EH (cell line): Measurements from ENCODE around the gene KCTD21.
"Not testable (repeated sequence)": the region's sequence is repeated elsewhere in the genome, so short reads cannot be mapped to it uniquely, and the experiment has no call there.

Source experiments
- DNase-seq: peaks from one replicate; pipeline ENCODE4 v3.0.0-alpha.2; 2015; ENCODE audit warnings: low read depth

KCTD21 gene

GRCh38 chr11:78188286-78189173 is at the start of gene KCTD21, which contains the start of gene USP35:
KCTD21 (minus strand) TSS chr11:78188626; CDS start chr11:78174554, 14,072 bp downstream.
USP35 (plus strand) TSS chr11:78188919; CDS start chr11:78196246, 7,327 bp downstream.
- peak; percentile 98 for DNase-seq

GRCh38 chr11:78237293-78238046 is 49.0 kb upstream of the KCTD21 start:
- DNase-seq: no peak

GRCh38 chr11:78234006-78234405 is 45.6 kb upstream of the KCTD21 start:
- no peak for DNase-seq

DNA sequence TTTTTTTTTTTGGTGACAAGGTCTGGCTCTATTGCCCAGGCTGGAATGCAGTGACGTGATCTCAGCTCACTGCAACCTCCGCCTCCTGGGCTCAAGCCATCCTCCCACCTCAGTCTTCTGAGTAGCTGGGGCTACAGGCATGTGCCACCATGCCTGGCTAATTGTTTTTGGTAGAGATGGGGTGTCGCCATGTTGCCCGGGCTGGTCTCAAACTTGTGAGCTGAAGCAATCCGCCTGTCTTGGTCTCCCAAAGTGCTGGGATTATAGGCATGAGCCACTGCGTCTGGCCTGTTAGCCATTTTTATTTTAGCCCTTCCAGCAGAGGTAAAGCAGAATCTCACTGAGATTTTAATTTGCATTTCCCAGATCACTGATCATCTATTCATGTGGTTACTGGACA is 44.6 kb upstream of the KCTD21 start:
- not testable (repeated sequence) for DNase-seq

DNA sequence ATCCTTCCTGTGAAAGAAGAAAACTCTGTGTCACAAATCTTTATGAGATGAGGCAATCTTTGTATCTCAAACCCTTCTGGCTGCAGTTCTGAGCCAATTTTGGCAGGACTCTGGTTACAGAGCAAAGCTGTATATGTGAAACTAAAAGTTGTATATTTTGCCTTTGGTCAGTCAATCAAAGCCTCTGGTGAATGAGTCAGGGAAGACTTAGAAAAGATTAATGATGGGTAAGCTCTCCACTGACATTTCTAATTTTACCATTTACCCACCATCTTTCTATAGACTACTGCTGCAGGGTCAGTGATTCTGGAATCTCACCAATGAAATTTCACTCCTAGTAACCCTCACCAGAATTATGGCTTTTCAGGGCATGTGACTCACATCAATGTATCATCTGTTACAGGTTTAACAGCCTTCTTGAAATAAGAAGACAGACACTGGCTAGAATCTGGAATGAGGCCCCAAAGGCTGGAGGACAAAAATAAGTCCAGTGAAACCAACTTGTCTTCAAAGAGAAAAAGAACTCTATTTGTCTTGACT is 43.6 kb upstream of the KCTD21 start:
- DNase-seq: peak; percentile 85

GRCh38 chr11:78230161-78230877 is 41.9 kb upstream of the KCTD21 start:
- DNase-seq: no peak

GRCh38 chr11:78229106-78229505 is 40.7 kb upstream of the KCTD21 start:
- DNase-seq: no peak

GRCh38 chr11:78228467-78228866 is 40.0 kb upstream of the KCTD21 start:
- peak; percentile 56 for DNase-seq

DNA sequence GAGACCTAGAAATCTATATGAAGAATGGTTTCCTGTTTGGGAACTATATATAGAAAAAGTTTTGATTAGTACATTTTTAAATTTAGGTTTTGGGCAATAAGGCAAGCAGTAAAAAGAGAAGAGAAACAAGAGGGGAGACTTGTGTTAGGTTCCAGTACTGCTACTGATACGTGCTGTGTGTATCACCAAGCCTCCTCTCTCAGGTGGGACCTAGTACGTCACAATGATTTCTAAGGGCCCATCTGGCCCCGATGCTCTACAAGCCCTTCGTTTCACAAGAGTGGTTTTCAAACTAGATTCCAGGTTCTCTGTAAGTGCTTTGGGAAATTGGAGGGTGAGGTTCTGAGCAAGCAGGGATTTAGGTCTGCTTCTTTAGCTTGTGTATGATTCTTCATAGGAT is 39.5 kb upstream of the KCTD21 start:
- no peak for DNase-seq

DNA sequence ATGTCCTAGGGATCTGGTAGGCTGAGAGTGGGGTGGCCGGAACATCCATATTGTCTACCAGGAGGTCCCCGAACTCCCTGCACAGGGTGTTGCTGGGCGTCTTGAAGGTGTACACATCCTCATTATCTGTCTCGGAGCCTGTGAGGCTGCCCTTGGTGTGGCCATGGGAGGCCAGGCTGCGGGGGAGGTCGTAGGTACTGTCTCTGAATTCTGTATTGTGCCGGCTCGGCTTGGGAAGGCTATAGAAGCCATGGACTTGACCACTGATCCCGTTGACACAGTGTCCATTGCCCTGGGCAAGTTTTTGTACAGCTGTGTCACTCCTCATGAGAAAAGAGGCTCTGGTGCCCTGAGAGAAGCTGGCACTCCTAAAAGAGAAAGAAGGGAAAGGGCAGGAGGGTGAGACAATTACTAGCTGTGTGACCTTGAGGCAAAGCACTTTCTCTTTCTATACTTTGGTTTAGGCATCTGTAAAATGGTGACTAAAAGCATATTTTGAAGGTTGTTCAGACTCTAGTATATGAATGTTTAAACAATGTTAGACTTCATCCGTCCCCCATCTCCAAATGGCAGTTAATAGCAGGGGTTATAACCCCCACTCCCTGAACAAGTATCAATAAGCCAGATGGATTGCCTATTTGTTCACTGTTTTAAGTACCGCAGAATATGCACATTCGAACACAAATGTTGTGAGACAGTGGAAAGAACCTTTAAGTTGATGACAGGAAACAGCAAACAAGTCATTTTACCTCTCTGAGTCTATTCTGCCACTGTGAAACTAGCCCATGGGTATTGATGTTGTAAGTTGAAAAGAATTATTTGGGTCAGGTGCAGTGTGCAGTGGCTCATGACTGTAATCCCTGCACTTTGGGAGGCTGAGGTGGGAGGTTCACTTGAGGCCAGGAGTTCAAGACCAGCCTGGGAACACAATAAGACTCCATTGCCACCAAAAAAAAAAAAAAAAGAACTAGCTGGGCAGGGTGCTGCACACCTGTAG is 38.6 kb upstream of the KCTD21 start:
- DNase-seq: no peak

GRCh38 chr11:78224906-78225420 is 36.5 kb upstream of the KCTD21 start:
- no peak for DNase-seq

- no peak for DNase-seq
Observed at GRCh38 chr11:78224506-78224905, 36.1 kb upstream of the KCTD21 start.

- DNase-seq: no peak
Observed at GRCh38 chr11:78223320-78223954, 35.0 kb upstream of the KCTD21 start.

DNA sequence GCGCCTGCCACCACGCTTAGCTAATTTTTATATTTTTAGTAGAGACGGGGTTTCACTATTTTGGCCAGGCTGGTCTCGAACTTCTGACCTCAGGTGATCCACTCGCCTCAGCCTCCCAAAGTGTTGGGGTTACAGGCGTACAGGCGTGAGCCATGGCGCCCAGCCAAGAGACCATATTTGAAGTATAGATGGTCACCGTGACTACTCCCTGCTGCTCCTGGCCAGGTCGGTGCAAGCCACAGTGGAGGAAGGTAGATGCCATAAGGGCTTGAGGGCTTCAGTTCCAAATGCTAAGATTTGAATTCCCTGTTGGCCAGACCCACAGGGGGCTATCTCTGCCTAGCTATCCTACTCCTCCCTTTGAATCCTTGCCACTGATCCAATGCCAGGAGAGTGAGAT is 34.3 kb upstream of the KCTD21 start:
- DNase-seq: not testable (repeated sequence)

DNA sequence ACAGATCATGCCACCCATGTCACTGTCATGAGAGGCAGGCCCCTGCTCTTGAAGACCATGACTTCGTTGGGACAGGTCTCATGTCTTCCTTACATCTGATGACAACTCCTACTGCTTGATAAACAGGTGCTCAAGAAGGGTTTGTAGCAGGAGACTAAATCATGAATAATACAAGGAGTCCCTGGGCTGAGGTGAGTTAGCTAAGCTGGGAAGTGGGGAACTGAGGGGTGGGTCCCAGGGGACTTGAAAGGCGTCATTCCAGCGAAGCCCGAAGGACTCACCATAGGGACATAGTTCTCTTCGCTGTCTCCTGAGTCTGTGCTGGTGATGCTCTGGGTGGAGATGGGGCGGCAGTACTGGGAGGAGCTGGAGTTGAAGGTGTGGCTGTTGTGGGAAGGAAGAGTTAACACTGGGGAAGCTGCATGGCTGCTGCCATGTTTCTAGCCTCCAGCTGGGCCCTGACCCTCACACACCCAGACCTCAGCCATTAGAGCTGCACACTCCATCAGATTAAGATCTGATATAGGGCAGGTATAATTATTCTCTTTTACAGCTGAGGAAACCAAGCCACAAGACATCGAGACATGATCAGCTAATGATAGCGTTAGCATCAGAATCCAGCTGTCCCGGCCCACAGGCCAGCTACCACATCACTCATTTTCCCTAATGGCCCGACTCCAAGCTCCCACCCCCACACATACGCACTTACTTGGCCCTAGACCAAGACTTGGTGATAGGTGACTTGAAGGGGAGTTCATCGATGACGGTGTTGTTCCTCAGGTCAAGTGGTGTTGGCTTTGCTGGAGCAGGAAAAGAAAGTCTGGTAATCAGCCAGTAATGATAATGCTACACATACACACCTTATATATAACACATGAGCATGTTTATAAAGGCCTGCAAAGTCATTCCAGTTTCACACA is 33.2 kb upstream of the KCTD21 start:
- DNase-seq: no peak

DNA sequence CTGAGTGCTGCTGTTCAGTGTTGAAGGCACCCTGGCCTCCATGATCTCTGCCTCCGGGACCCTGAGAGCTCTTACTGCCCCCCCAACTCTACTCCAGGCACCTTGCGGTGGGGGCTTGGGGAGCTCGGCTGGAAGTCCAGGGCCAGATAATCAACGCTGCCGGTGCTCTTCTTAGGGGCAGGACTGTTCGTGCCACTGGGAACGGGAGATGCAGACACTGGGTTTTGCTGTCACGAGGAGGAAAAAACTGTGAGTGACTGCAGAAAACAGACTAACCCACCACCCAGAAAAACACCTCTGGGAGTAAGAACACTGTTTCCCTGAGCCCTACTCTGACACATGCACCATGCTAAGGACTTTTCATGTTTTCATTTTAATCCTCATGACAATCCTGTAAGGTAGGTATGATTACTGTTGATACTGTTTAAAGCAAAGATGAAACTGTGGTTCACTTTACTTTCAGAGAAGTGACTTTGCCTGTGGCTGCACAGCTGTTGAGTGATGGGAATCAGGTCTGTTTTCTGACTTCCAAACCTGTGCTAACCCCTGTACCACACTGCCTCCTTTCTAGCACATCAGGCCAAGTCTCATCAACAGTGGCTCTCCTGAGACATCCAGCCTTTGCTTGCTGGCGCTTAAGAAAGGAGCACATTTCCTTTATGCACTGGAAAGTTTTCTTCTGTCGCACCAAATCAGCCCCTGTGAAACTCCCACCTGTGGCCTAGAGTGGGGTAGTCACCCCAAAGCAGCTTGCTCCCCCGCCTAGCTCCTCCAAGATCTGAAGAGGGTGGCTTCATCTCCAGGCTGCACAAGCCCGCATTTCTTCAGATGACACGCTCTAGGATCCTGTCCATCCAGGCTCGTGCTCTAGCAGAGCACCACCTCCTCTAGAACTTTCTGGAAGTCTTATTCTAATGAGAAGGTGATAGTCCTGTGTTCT is 32.1 kb upstream of the KCTD21 start:
- DNase-seq: no peak

DNA sequence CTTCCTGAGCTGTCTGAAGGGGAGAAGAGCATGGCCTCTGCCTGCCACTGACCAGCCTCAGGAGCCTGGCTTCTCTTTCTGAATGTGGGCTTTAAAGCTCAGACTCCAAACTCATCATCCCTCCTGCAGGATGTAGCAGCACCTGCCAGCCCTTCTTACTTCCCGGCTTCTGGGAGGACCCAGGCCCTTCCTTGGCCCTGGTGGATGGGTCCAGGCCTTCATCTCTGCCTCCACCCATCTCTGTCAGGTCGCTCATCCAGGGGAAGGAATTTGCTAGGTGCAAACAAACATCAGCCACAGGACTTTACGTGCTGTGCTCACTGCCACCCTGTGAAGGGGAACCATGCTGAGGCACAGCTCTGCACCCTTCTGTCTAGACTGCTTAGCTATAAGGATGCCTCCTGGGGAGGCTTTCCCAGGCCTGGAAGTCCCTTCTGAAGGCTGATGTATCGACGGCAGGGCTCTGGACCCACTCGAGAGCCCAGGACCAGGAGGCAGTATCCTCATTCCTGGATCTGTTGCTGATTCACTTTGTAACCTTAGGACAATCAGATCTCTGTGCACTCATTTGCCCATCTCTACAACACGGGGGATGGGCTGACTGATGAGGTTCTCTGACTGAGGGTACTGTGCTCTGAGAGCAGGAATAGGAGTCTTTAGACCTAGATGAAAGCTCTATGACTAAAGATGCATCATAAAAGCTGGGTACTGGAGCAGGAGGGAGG is 31.2 kb upstream of the KCTD21 start:
- no peak for DNase-seq
